HepG2 (cell line): ENCODE measurements around the gene KIAA1328. TPM values are rescaled to one million over a fixed set of nuclear protein-coding genes. Genes with fewer than 3 reads are reported as not detected.
A peak's percentile ranks its signal among the peaks of the same experiment; 100 is the strongest.

Experiments used
- ATAC-seq: fragments of 200-7000 bp; cut with Tn5 transposase; 3 replicates; pipeline ENCODE4 v1.9.1; 2020; ENCODE audit warnings: mild to moderate bottlenecking, moderate library complexity
- BruUV-seq: library from RNA; stranded (reverse); fragments of 400-500 nt; replicated peaks from 2 replicates; lab custom pipeline; 2021; lab: Mats Ljungman, UMichigan
- CTCF ChIA-PET: fragments of 300-600 bp; formaldehyde crosslinking; extraction: SDS; loops from one replicate; lab custom pipeline; 2021; ENCODE audit warnings: low total read pairs, inconsistent platforms, low intra/inter-chr PET ratio; lab: Yijun Ruan, JAX
- POLR2A ChIA-PET: fragments of 350-600 bp; sonication (Branson Sonifier 250); formaldehyde crosslinking; loops from one replicate; lab custom pipeline; 2020; ENCODE audit warnings: antibody characterized with exemption, inconsistent platforms; lab: Yijun Ruan, JAX
- DNase-seq: peaks from one replicate; pipeline ENCODE4 v3.0.0-alpha.2; 2015; ENCODE audit warnings: low spot score
- FAIRE-seq: peaks from 3 replicates; lab custom pipeline; 2011; peaks lifted over from hg19 to GRCh38; lab: Jason Lieb, UNC
- H2AFZ ChIP-seq: one replicate; pipeline ENCODE4 v1.6.1; 2011; ENCODE audit warnings: low read length, inconsistent platforms
- H3K27ac ChIP-seq: fragments of 300-600 bp; 3 replicates; pipeline ENCODE4 v1.8.0; 2011; ENCODE audit warnings: mixed run types, mild to moderate bottlenecking, mixed read lengths, low read length, inconsistent platforms; ENCODE audit not compliant: insufficient read depth; ENCODE audit errors: extremely low read length
- H3K27me3 ChIP-seq, 2 experiments: fragments of 200-600 bp in 1 of 2; 2 replicates in 1 of 2; 3 replicates in 1 of 2; pipeline versions ENCODE4 v1.6.0 to v1.8.0; 2011; ENCODE audit warnings: low read length in 2 of 2, mild to moderate bottlenecking in 2 of 2, moderate library complexity in 2 of 2, inconsistent platforms in 1 of 2; ENCODE audit not compliant: insufficient read depth in 2 of 2, control insufficient read depth in 1 of 2
- H3K36me3 ChIP-seq, 2 experiments: fragments of 200-600 bp in 1 of 2; replicated peaks in 1 of 2; 2 replicates in 1 of 2; 3 replicates in 1 of 2; pipeline versions ENCODE4 v1.5.1 to v1.8.0; 2011; ENCODE audit warnings: low read length in 2 of 2, inconsistent platforms in 1 of 2; ENCODE audit not compliant: insufficient read depth in 2 of 2, control insufficient read depth in 1 of 2
- H3K4me1 ChIP-seq: 2 replicates; pipeline ENCODE4 v1.5.1; 2012; ENCODE audit warnings: low read length, inconsistent platforms; ENCODE audit not compliant: insufficient read depth
- H3K4me2 ChIP-seq: 2 replicates; pipeline ENCODE4 v1.6.0; 2011; ENCODE audit warnings: low read depth, low read length, inconsistent platforms
- H3K4me3 ChIP-seq, 3 experiments: fragments of 200-600 bp in 1 of 3; sonication (generic), shearing (Covaris generic) in 1 of 3; replicated peaks in 1 of 3; 2 replicates each; pipeline ENCODE4 v1.5.1; 2011 to 2016; ENCODE audit warnings: low read length in 3 of 3, inconsistent platforms in 2 of 3, low read depth in 2 of 3, mild to moderate bottlenecking in 2 of 3, control low read depth in 1 of 3, mixed read lengths in 1 of 3; ENCODE audit not compliant: insufficient read depth in 1 of 3
- H3K79me2 ChIP-seq: one replicate; pipeline ENCODE4 v1.6.1; 2011; ENCODE audit warnings: low read length, inconsistent platforms; ENCODE audit not compliant: insufficient read depth
- H3K9ac ChIP-seq: 2 replicates; pipeline ENCODE4 v1.6.0; 2011; ENCODE audit warnings: mild to moderate bottlenecking, low read depth, low read length, inconsistent platforms; ENCODE audit not compliant: insufficient read depth
- H3K9me3 ChIP-seq: 2 replicates; pipeline ENCODE4 v1.5.1; 2012; ENCODE audit warnings: mild to moderate bottlenecking, low read length
- H4K20me1 ChIP-seq: 2 replicates; pipeline ENCODE4 v1.6.0; 2011; ENCODE audit warnings: inconsistent platforms, mild to moderate bottlenecking, low read length, moderate library complexity; ENCODE audit not compliant: insufficient read depth
- MLLT10 ChIP-seq: sonication (generic); formaldehyde crosslinking; IDR thresholded peaks from 2 replicates; pipeline ENCODE4 v1.4.0; 2020; ENCODE audit warnings: missing genetic modification reagents
- MTF2 ChIP-seq: sonication (generic); formaldehyde crosslinking; IDR thresholded peaks from 2 replicates; pipeline ENCODE4 v1.5.0; 2020; ENCODE audit warnings: missing genetic modification reagents, borderline replicate concordance
- TEAD3 ChIP-seq: optimal IDR thresholded peaks from 2 replicates; pipeline ENCODE3; 2016; ENCODE audit warnings: borderline replicate concordance
- ZKSCAN1 ChIP-seq: fragments of 150-350 bp; IDR thresholded peaks from 2 replicates; pipeline ENCODE4 v1.6.1; 2014; ENCODE audit warnings: low read length
- ZNF660 ChIP-seq: sonication (generic); formaldehyde crosslinking; IDR thresholded peaks from 2 replicates; pipeline ENCODE4 v1.5.1; 2020; ENCODE audit warnings: mild to moderate bottlenecking, low read depth, missing genetic modification reagents, borderline replicate concordance
- ZNF749 ChIP-seq: sonication (generic); formaldehyde crosslinking; IDR thresholded peaks from 2 replicates; pipeline ENCODE4 v1.8.0; 2022; ENCODE audit warnings: mild to moderate bottlenecking, missing genetic modification reagents, moderate library complexity, borderline replicate concordance
- WGBS: methylation state at CpG from one replicate; pipeline ENCODE4 v1.1.6; 2017; ENCODE audit warnings: low lambda C conversion rate; 5-methylcytosine and 5-hydroxymethylcytosine counted together
- in situ Hi-C: cut with HindIII; loops from 2 replicates; pipeline ENCODE4 v1.10.0; 2017; ENCODE audit warnings: low pct_unique_long_range_greater_than_20kb; ENCODE audit not compliant: extremely low pct_ligation_motif_present
- intact Hi-C: fragments of 100-400 bp; cut with micrococcal nuclease; formaldehyde crosslinking; loops from one replicate; pipeline ENCODE4 v1.10.0; 2022; ENCODE audit not compliant: unreplicated experiment
- polyA plus RNA-seq, 8 experiments: library from polyadenylated mRNA; depleted of rRNA in 3 of 8; stranded (reverse) in 7 of 8; unstranded in 1 of 8; fragments of >200 nt; fragmentation: Illumina TruSeq in 4 of 8; extraction: Trizol in 4 of 8; gene quantifications; 2 replicates each; pipeline versions ENCODE4 v1.2.1 to v1.2.3, GENCODE V29; 2011 to 2016; ENCODE audit warnings: low read depth in 4 of 8, missing spikeins in 1 of 8, mixed read lengths in 1 of 8; ENCODE audit not compliant: insufficient read depth in 1 of 8
- total RNA-seq, 5 experiments: library from RNA; depleted of rRNA; stranded (reverse); fragments of >200 nt; fragmentation: Illumina TruSeq; extraction: Trizol; gene quantifications; 2 replicates each; pipeline ENCODE4 v1.2.3, GENCODE V29; 2016; ENCODE audit warnings: low read depth in 1 of 5
- TF ChIP-seq, protein P1 (sequence below): sonication (generic); formaldehyde crosslinking; IDR thresholded peaks from 2 replicates; pipeline ENCODE4 v1.5.0; 2020; ENCODE audit warnings: mild to moderate bottlenecking, missing genetic modification reagents, borderline replicate concordance

KIAA1328 gene
- total and polyA plus RNA-seq, 2 of the 13 experiments (the other 11 are each of a cell fraction or from before 2014, with no cell fraction given) = 4.1 to 6.0 TPM

DNA sequence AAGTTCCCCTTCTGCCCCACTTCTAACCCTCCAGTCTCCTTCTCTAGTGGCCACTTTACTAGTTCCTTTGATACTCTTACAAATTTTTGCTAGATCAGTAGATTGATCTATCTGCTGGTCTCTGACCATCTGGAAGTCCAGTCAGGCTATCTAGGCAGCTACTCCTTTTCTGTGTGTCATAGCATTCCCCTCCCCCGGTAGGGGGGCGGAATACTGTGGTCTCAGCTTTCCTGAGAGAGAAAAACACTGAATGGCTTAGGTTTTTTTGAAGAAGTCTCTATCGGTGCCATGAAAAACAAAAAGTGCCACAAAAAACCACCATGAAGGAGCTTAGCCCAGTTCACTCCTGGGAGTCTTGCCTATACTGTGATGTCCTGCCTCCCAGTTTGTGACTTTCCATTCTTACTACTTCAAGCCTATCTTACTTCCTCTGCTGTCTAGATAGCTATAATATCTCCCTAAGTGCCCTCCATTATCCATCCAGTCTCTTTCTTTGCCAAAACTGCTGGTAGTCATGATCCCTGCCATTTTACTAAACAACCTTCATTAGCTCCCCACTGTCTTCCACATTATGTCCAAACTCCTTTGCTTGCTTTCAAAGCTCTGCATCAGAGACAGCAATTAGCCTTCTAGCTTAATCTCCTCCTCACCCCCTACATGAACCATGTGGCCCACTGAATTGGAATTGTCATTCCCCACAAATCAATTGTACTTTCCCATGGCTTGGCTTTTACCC lies 30.0 kb upstream of the KIAA1328 start (continued):
- TF ChIP-seq, protein P1, sequence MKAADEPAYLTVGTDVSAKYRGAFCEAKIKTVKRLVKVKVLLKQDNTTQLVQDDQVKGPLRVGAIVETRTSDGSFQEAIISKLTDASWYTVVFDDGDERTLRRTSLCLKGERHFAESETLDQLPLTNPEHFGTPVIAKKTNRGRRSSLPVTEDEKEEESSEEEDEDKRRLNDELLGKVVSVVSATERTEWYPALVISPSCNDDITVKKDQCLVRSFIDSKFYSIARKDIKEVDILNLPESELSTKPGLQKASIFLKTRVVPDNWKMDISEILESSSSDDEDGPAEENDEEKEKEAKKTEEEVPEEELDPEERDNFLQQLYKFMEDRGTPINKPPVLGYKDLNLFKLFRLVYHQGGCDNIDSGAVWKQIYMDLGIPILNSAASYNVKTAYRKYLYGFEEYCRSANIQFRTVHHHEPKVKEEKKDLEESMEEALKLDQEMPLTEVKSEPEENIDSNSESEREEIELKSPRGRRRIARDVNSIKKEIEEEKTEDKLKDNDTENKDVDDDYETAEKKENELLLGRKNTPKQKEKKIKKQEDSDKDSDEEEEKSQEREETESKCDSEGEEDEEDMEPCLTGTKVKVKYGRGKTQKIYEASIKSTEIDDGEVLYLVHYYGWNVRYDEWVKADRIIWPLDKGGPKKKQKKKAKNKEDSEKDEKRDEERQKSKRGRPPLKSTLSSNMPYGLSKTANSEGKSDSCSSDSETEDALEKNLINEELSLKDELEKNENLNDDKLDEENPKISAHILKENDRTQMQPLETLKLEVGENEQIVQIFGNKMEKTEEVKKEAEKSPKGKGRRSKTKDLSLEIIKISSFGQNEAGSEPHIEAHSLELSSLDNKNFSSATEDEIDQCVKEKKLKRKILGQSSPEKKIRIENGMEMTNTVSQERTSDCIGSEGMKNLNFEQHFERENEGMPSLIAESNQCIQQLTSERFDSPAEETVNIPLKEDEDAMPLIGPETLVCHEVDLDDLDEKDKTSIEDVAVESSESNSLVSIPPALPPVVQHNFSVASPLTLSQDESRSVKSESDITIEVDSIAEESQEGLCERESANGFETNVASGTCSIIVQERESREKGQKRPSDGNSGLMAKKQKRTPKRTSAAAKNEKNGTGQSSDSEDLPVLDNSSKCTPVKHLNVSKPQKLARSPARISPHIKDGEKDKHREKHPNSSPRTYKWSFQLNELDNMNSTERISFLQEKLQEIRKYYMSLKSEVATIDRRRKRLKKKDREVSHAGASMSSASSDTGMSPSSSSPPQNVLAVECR = no peak

DNA sequence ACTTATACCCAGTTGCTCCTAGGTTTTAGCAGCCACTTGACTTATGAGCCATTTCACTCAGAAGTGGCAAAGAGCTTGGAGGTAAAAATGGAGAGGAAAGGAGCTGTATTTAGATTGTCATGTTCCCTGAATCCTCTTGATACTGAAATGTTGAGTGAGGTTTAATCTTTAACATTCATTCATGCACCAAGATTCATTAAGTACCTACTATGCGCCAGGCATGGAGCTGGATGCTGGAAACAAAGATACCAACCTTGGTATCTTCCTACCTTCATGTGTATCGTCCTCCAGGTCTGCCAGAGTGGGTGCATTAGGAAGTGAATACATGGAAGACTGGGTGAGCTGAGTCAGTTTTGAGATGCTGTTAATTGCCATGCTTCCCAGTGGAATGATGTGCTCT lies 23.8 kb upstream of the KIAA1328 start:
- in situ Hi-C loops (no loop called here), intact Hi-C loops (loop anchor here (5.0 kb wide), 1 partner anchor 118 kb away; no protein-coding TSS in a partner anchor)
- CTCF ChIA-PET = no interaction called here
- 96% methylated on average over 2 of the region's 2 CpGs for WGBS
- Histone ChIP-seq H3K9me3 (no peaks in the 10 kb centered on the region; the same call in 1 of the 2 replicates), H3K4me2 (no peak overlapping the region), H2AFZ (no peak overlapping the region), H3K9ac (no peak overlapping the region), H3K27me3 (no peaks in the 10 kb centered on the region), H3K36me3 (peaks cover 14 to 71% of the 10 kb centered on the region in 2 experiments), H3K27ac (no peak overlapping the region), H3K79me2 (no peaks in the 10 kb centered on the region), H3K4me3 (no peak overlapping the region), H3K4me1 (no peaks in the 10 kb centered on the region), H4K20me1 (peaks cover 4% of the 10 kb centered on the region)
- peak; percentile 52; the same call in 1 of the 2 replicates for TF ChIP-seq ZKSCAN1
- TF ChIP-seq TEAD3 (CRISPR knock-in tag) = no peak
- TF ChIP-seq ZNF749 (CRISPR knock-in tag) = no peak
- TF ChIP-seq ZNF660 (CRISPR knock-in tag) = no peak
- no peak for TF ChIP-seq MTF2
- no peak for TF ChIP-seq MLLT10 (CRISPR knock-in tag)
- DNase-seq (no peak), FAIRE-seq (no peak), ATAC-seq (no peak)
- POLR2A ChIA-PET = no interaction called here
- no TSS peak for BruUV-seq
